ENCODE data around the gene CR1.
"Not testable (repeated sequence)": the region's sequence is repeated elsewhere in the genome, so short reads cannot be mapped to it uniquely, and the experiment has no call there.

CR1 gene

GRCh38 chr1:207644852-207645634 lies 149.1 kb downstream of the CR1 start, which contains the start of gene CR1L:
Gene CR1L (plus strand): TSS chr1:207645133. CDS start chr1:207645234, 101 bp downstream.
- DNase-seq (ENCODE audit: low spot score) = no peak

- DNase-seq (ENCODE audit: low spot score) = no peak
Observed at GRCh38 chr1:207645635-207646081, 149.7 kb downstream of the CR1 start.

DNA sequence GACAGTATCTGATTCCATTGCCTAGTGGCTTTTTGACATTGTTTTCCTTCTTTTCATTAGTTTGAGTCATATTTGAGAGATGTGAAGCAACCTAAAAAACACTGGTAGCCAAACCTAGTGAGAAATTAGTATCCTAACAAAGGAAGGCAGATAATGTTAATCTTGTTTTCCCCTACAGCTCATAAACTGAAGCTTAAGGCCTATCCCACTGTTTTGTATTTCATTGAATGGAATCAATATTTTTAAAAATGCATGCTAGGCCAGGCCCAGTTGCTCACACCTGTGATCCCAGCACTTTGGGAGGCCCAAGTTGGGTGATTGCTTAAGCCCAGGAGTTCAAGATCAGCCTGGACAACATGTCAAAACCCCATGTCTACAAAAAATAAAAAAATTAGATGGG lies 150.2 kb downstream of the CR1 start:
- DNase-seq (ENCODE audit: low spot score) = no peak

- no peak for DNase-seq (ENCODE audit: low spot score)
Observed at GRCh38 chr1:207646944-207647579, 151.1 kb downstream of the CR1 start.

GRCh38 chr1:207647671-207648333 lies 151.8 kb downstream of the CR1 start:
- DNase-seq (ENCODE audit: low spot score) = no peak

DNA sequence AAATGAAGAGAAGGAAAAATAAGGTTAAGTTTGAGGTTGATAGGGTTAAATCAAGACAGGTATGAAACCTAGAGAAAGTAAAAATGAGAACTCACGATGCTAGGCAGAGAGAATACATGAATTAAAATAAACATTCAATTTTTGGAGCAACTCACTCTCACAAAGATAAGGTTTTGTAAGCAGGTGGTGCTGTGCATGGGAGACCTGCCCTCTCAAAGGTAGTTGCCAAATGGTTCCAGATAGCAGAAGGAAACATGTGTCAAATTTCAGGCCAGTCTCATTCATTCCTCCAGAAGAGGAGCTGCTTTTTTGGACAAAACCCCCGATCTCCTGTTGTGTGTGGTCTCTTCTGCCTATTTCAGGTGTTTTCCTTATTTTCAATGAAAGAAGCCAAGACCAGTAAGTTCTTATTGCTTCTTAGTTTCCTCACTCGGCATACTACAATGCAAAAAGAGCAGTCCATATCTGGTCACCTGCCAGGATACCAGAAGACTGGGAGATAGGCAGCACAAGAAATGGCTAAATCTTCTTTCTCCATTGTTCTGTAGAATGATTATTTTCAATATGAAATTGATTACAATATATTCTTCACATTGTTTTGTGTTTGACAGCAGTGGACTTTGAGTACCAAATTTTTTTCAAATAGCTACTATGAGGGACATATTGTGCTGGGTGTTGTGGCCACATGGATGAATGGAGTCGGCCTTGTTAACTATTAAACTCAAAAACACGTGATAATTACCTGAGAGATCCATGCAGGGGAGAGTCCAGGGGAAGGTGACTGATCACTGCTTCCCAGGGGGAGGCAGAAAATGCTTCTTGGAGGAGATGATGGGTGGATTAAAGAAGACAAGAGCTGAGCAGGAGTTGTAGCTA lies 152.6 kb downstream of the CR1 start:
- no peak for DNase-seq (ENCODE audit: low spot score)

GRCh38 chr1:207649210-207649753 lies 153.3 kb downstream of the CR1 start:
- no peak for DNase-seq (ENCODE audit: low spot score)

DNA sequence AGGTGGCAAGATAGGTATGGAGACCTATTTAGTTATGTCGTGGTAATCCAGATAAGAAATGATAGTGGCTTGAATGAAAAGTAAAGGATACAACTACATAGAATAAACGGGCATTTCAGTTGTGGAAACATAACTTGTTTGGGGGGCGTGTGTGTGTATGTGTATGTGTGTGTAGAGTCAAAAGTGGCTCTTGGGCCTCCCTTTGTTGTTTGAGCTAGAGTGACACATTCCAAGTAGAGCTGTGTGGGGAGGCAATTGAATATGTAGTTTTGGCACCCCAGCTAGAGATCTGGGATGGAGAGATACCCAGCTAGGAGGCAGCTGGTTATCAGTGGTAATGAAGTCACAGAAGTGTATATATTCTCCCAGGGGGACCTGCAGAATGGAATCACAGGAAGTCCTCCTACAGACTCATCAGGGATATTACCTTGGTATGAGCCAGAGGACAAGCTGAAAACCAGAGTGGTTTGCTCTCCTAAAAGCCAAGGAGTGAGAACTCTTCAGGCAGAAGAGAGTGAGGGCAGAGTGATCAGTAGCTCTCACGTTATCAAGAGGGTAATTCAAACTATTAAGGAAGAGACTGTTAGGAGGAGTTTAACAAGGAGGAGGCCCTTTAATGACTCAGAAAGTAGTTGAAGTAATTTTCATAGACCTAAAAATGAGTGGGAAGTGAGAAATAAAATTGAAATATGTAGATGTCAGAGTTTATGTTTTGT lies 154.1 kb downstream of the CR1 start:
- no peak for DNase-seq (ENCODE audit: low spot score)

- no peak for DNase-seq (ENCODE audit: low spot score)
Observed at GRCh38 chr1:207651583-207651982, 155.6 kb downstream of the CR1 start.

- DNase-seq (ENCODE audit: low spot score) = no peak
Observed at GRCh38 chr1:207654320-207654719, 158.4 kb downstream of the CR1 start.

- DNase-seq (ENCODE audit: low spot score) = no peak
Observed at GRCh38 chr1:207658408-207658807, 162.5 kb downstream of the CR1 start.

GRCh38 chr1:207658904-207659485 lies 163.0 kb downstream of the CR1 start:
- no peak for DNase-seq (ENCODE audit: low spot score)

DNA sequence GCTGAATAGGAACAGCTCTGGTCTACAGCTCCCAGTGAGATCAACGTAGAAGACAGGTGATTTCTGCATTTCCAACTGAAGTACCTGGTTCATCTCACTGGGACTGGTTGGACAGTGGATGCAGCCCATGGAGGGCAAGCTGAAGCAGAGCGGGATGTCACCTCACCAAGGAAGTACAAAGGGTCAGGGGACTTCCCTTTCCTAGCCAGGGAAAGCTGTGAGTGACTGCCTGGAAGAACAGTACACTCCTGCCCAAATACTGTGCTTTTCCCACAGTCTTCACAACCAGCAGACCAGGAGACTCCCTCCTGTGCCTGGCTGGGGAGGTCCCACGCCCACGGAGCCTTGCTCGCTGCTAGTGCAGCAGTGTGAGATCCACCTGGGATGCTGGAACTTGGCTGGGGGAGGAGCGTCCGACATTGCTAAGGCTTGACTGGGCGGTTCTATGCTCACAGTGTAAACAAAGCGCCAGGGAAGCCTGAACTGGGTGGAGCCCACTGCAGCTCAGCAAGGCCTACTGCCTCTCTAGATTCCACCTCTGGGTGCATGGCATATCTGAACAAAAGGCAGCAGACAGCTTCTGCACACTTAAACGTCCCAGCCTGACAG lies 163.7 kb downstream of the CR1 start:
- DNase-seq (ENCODE audit: low spot score) = no peak

DNA sequence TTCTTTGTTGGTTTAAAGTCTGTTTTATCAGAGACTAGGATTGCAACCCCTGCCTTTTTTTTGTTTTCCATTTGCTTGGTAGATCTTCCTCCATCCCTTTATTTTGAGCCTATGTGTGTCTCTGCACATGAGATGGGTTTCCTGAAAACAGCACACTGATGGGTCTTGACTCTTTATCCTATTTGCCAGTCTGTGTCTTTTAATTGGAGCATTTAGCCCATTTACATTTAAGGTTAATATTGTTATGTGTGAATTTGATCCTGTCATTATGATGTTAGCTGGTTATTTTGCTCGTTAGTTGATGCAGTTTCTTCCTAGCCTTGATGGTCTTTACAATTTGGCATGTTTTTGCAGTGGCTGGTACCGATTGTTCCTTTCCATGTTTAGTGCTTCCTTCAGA lies 165.5 kb downstream of the CR1 start:
- DNase-seq (ENCODE audit: low spot score) = not testable (repeated sequence)

GRCh38 chr1:207666342-207666741 lies 170.4 kb downstream of the CR1 start:
- no peak for DNase-seq (ENCODE audit: low spot score)

DNA sequence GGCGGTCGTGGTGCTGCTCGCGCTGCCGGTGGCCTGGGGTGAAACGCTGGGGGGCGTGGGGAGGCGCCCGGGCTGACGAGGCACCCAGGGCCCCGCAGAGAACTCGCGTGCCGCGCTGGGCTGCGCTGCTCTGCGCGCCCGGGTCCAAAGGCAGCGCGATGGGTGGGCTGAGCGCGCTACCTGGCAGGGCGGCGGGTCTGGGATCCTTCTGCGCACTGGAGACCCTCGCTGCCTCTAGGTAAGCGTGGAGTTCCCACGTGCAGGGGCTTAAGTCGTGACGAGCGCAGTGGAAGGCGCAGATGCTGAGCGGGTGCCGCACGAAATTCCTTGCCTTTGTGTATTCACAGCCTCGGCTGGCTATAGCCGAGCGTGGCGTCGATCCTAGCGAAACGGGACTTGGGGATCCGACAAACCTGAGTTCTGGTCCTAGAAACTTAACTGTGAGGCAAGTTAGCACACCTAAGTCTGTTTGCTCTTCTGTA lies 173.6 kb downstream of the CR1 start:
- DNase-seq (ENCODE audit: low spot score) = no peak

- no peak for DNase-seq (ENCODE audit: low spot score)
Observed at GRCh38 chr1:207670192-207670591, 174.2 kb downstream of the CR1 start.

GRCh38 chr1:207670997-207671396 lies 175.0 kb downstream of the CR1 start:
- DNase-seq (ENCODE audit: low spot score) = no peak

- peak; percentile 48 for DNase-seq (ENCODE audit: low spot score)
Observed at GRCh38 chr1:207672522-207673130, 176.7 kb downstream of the CR1 start.

DNA sequence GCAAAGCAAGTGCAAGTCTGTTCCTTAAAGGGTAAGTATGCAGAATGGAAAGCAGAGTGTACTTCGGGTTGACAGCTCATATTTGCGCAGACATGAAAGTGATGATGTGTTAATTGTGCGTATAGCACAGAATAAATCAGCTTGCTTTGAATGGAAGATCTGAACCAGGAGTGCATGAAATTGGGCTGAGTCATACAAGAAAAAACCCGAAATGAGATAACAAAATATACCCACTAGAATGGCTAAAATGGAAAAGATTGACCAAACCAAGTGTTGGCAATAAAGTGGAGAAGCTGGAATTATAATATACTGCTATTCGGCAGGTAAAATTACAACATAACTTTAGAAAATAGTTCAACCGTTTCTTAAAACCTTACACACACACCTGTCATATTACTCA lies 177.4 kb downstream of the CR1 start:
- DNase-seq (ENCODE audit: low spot score) = no peak

Data from COLO829 (cell line).